ENCODE measurements around the gene ZNF618. TPM values are rescaled to one million over a fixed set of nuclear protein-coding genes. Genes with fewer than 3 reads are reported as not detected.

ZNF618 gene
- polyA plus RNA-seq, 1 of the 3 experiments (the other 2 are of a cell fraction), result 6.2 TPM

DNA sequence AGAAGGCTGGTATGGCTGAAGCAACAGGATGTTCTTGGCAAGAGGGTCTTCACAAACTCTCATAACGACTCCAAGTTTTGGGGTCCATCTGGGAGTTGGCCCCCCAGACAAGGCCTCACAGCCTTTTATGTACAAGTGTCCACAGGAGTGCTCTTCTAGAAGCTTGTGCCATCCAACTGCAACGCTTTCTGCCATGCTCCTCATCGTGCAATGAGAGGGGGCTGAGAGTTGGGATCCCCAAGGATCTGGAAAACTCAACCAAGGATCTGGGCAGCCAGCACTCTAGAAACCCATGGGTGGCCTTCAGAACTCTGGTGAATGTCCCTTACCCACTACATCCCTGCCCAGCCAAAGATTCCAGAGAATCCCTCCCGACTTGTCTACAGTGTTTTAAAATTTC, 210.5 kb downstream of the ZNF618 start:
- POLR2A ChIA-PET, result no interaction called here
- TF ChIP-seq ZBTB33 (IDR thresholded peaks at IDR 0.05; ENCODE audit: borderline replicate concordance, low read depth), result no peak
- no peak for TF ChIP-seq TCF12 (IDR thresholded peaks at IDR 0.05)
- TF ChIP-seq GABPA (IDR thresholded peaks at IDR 0.05; ENCODE audit: low read depth), result no peak
- TF ChIP-seq SIN3A (IDR thresholded peaks at IDR 0.05; ENCODE audit: borderline replicate concordance, low read depth, low read length), result no peak
- TF ChIP-seq SMC3 (IDR thresholded peaks at IDR 0.05; ENCODE audit: low read depth, low read length), result no peak
- TF ChIP-seq REST (IDR thresholded peaks at IDR 0.05; ENCODE audit: low read depth, low read length), result no peak
- no peak for TF ChIP-seq ELF1 (IDR thresholded peaks at IDR 0.05)
- TF ChIP-seq, protein P1, sequence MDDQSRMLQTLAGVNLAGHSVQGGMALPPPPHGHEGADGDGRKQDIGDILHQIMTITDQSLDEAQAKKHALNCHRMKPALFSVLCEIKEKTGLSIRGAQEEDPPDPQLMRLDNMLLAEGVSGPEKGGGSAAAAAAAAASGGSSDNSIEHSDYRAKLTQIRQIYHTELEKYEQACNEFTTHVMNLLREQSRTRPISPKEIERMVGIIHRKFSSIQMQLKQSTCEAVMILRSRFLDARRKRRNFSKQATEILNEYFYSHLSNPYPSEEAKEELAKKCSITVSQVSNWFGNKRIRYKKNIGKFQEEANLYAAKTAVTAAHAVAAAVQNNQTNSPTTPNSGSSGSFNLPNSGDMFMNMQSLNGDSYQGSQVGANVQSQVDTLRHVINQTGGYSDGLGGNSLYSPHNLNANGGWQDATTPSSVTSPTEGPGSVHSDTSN (IDR thresholded peaks at IDR 0.05), result no peak
- no peak for TF ChIP-seq RCOR1 (IDR thresholded peaks at IDR 0.05; ENCODE audit: low read length)
- no peak for TF ChIP-seq CHD2 (IDR thresholded peaks at IDR 0.05; ENCODE audit: low read length, partially characterized antibody)
- no peak for TF ChIP-seq CTCF (IDR thresholded peaks at IDR 0.05)
- no peak for TF ChIP-seq RAD21 (IDR thresholded peaks at IDR 0.05; ENCODE audit: low read length)
- TF ChIP-seq MAX (IDR thresholded peaks at IDR 0.05; ENCODE audit: low read depth), result no peak
- CTCF ChIA-PET, result interaction anchor here (0.6 to 5.7 kb wide), 5 partner anchors 21 to 944 kb away, joined by 3 to 133 read pairs (median 25); no protein-coding TSS in a partner anchor
- no peak for DNase-seq
- Histone ChIP-seq H3K9ac (no peak overlapping the region), H2AFZ (ENCODE audit: low read depth) (no peak overlapping the region), H3K4me1 (ENCODE audit: control insufficient read depth in 1 of 2, insufficient read depth in 2 of 2, low read depth in 1 of 2, low read length in 1 of 2) (no peaks in the 10 kb centered on the region), H3K4me3 (ENCODE audit: low read depth in 2 of 2, low read length in 1 of 2) (no peak overlapping the region), H3K9me3 (no peaks in the 10 kb centered on the region), H3K27ac (ENCODE audit: low read depth in 2 of 2, low read length in 1 of 2) (no peak overlapping the region), H3K79me2 (ENCODE audit: insufficient read depth) (no peaks in the 10 kb centered on the region), H3K4me2 (no peak overlapping the region), H3K36me3 (replicated peaks in 1 of 2; ENCODE audit: control insufficient read depth in 1 of 2, insufficient read depth in 2 of 2, low read length in 1 of 2) (no peaks in the 10 kb centered on the region), H3K27me3 (ENCODE audit: insufficient read depth) (no peaks in the 10 kb centered on the region; the same call in 1 of the 2 replicates), H3F3A (replicated peaks; ENCODE audit: insufficient read depth) (no peaks in the 10 kb centered on the region), H3K9me2 (no peaks in the 10 kb centered on the region), H4K20me1 (ENCODE audit: insufficient read depth) (no peaks in the 10 kb centered on the region)
- WGBS (ENCODE audit: low lambda C conversion rate), result 22% methylated on average over 2 of the region's 4 CpGs
